K562 (cell line): ENCODE measurements around the gene RNF17. TPM values are rescaled to one million over a fixed set of nuclear protein-coding genes. Genes with fewer than 3 reads are reported as not detected.
A peak's percentile ranks its signal among the peaks of the same experiment; 100 is the strongest.

Experiments used
- ATAC-seq: fragments of 200-7000 bp; cut with Tn5 transposase; 3 replicates; pipeline ENCODE4 v1.9.1; 2020; ENCODE audit warnings: moderate library complexity
- BruUV-seq: library from RNA; stranded (reverse); fragments of 400-500 nt; replicated peaks from 2 replicates; lab custom pipeline; 2021; lab: Mats Ljungman, UMichigan
- CTCF ChIA-PET: fragments of 300-600 bp; formaldehyde crosslinking; extraction: SDS; loops from one replicate; lab custom pipeline; 2021; ENCODE audit warnings: low intra/inter-chr PET ratio; lab: Yijun Ruan, JAX
- POLR2A ChIA-PET: fragments of 300-600, 350-650 bp; sonication (Branson Sonifier 250); formaldehyde crosslinking; extraction: SDS; loops from one replicate; lab custom pipeline; 2021; ENCODE audit warnings: antibody characterized with exemption, inconsistent platforms; lab: Yijun Ruan, JAX
- DNase-seq, 4 experiments: peaks; one replicate each; pipeline versions ENCODE4 v3.0.0 to v3.0.0-alpha.2; 2011 to 2018; ENCODE audit warnings: low spot score in 3 of 4, mixed read lengths in 3 of 4; ENCODE audit errors: extremely low read depth in 1 of 4
- FAIRE-seq: peaks from 2 replicates; lab custom pipeline; 2011; peaks lifted over from hg19 to GRCh38; lab: Jason Lieb, UNC
- H2AFZ ChIP-seq: 2 replicates; pipeline ENCODE4 v1.6.0; 2011; ENCODE audit warnings: low read depth, low read length, control low read depth, inconsistent platforms
- H3K27ac ChIP-seq: fragments of 200-600 bp; 3 replicates; pipeline ENCODE4 v1.8.0; 2011; ENCODE audit warnings: low read depth, mild to moderate bottlenecking, control low read depth, inconsistent platforms, low read length, moderate library complexity, mixed read lengths; ENCODE audit errors: extremely low read depth
- H3K27me3 ChIP-seq, 2 experiments: fragments of 300-600 bp in 1 of 2; 2 replicates in 1 of 2; 3 replicates in 1 of 2; pipeline versions ENCODE4 v1.6.0 to v1.8.0; 2011; ENCODE audit warnings: inconsistent platforms in 2 of 2, low read length in 2 of 2, mild to moderate bottlenecking in 1 of 2, mixed read lengths in 1 of 2, moderate library complexity in 1 of 2; ENCODE audit not compliant: control insufficient read depth in 2 of 2, insufficient read depth in 2 of 2
- H3K36me3 ChIP-seq: fragments of 300-600 bp; 3 replicates; pipeline ENCODE4 v1.8.0; 2011; ENCODE audit warnings: mild to moderate bottlenecking, low read length, inconsistent platforms; ENCODE audit not compliant: control insufficient read depth, insufficient read depth
- H3K4me1 ChIP-seq, 2 experiments: fragments of 200-600 bp in 1 of 2; replicated peaks in 1 of 2; 2 replicates in 1 of 2; 3 replicates in 1 of 2; pipeline versions ENCODE4 v1.5.1 to v1.8.0; 2011; ENCODE audit warnings: inconsistent platforms in 2 of 2, low read length in 2 of 2, mild to moderate bottlenecking in 1 of 2, mixed read lengths in 1 of 2, moderate library complexity in 1 of 2; ENCODE audit not compliant: control insufficient read depth in 2 of 2, insufficient read depth in 2 of 2
- H3K4me2 ChIP-seq: 2 replicates; pipeline ENCODE4 v1.6.1; 2011; ENCODE audit warnings: low read length, control low read depth, inconsistent platforms, mixed read lengths; ENCODE audit not compliant: insufficient read depth
- H3K4me3 ChIP-seq: fragments of 200-600 bp; sonication (generic), shearing (Covaris generic); 2 replicates; pipeline ENCODE4 v1.5.1; 2016; ENCODE audit warnings: control low read depth, inconsistent platforms
- H3K79me2 ChIP-seq: fragments of 200-600 bp; 3 replicates; pipeline ENCODE4 v1.8.0; 2011; ENCODE audit warnings: low read length, inconsistent platforms; ENCODE audit not compliant: control insufficient read depth, insufficient read depth
- H3K9ac ChIP-seq, 2 experiments: 2 replicates each; pipeline versions ENCODE4 v1.6.0 to v1.6.1; 2011; ENCODE audit warnings: low read depth in 2 of 2, low read length in 2 of 2, control low read depth in 1 of 2, inconsistent platforms in 1 of 2, mild to moderate bottlenecking in 1 of 2, mixed read lengths in 1 of 2; ENCODE audit not compliant: insufficient read depth in 1 of 2
- H3K9me1 ChIP-seq: one replicate; pipeline ENCODE4 v1.6.0; 2011; ENCODE audit warnings: inconsistent platforms, mild to moderate bottlenecking, low read length, moderate library complexity; ENCODE audit not compliant: control insufficient read depth, insufficient read depth
- H3K9me3 ChIP-seq: replicated peaks from 2 replicates; pipeline ENCODE4 v1.5.1; 2011; ENCODE audit warnings: low read depth, low read length, inconsistent platforms; ENCODE audit not compliant: control insufficient read depth, insufficient read depth
- H4K20me1 ChIP-seq: replicated peaks from 2 replicates; pipeline ENCODE4 v1.6.1; 2011; ENCODE audit warnings: low read length, inconsistent platforms, mixed read lengths; ENCODE audit not compliant: control insufficient read depth, insufficient read depth
- DPF2 ChIP-seq: fragments of 450-650 bp; IDR thresholded peaks from 2 replicates; pipeline ENCODE4 v1.6.1; 2016
- FOXP4 ChIP-seq: sonication (generic); formaldehyde crosslinking; IDR thresholded peaks from 2 replicates; pipeline ENCODE4 v1.8.0; 2022; ENCODE audit warnings: mild to moderate bottlenecking, missing genetic modification reagents, borderline replicate concordance
- HMGN3 ChIP-seq: IDR thresholded peaks from 2 replicates; pipeline ENCODE4 v1.6.1; 2011; ENCODE audit warnings: borderline replicate concordance, low read depth, mild to moderate bottlenecking, mixed read lengths, low read length; ENCODE audit not compliant: insufficient read length; ENCODE audit errors: extremely low read depth
- MCM2 ChIP-seq: fragments of 450-650 bp; IDR thresholded peaks from 2 replicates; pipeline ENCODE4 v1.6.1; 2017; ENCODE audit warnings: low read depth, mild to moderate bottlenecking
- MXD1 ChIP-seq: fragments of 250-450 bp; sonication (Bioruptor Pico); IDR thresholded peaks from 2 replicates; pipeline ENCODE4 v1.8.0; 2021; ENCODE audit warnings: borderline replicate concordance, mild to moderate bottlenecking, moderate library complexity; ENCODE audit not compliant: poor library complexity, severe bottlenecking
- MXI1 ChIP-seq: IDR thresholded peaks from 2 replicates; pipeline ENCODE4 v1.6.1; 2011; ENCODE audit warnings: low read depth, mild to moderate bottlenecking, improper control_type of control experiment, low read length
- PRMT5 ChIP-seq: sonication (generic); formaldehyde crosslinking; IDR thresholded peaks from 2 replicates; pipeline ENCODE4 v1.5.0; 2020; ENCODE audit warnings: missing genetic modification reagents
- RAD21 ChIP-seq, 2 experiments: fragments of 250-450 bp in 1 of 2; fragments of 450-650 bp in 1 of 2; sonication (Bioruptor Pico) in 1 of 2; formaldehyde crosslinking in 1 of 2; IDR thresholded peaks in 1 of 2; conservative IDR thresholded peaks in 1 of 2; 2 replicates each; pipeline versions ENCODE4 v1.4.0 to v1.8.0; 2020 to 2022; ENCODE audit warnings: mild to moderate bottlenecking in 2 of 2, moderate library complexity in 1 of 2
- RBM39 ChIP-seq: fragments of 200-400 bp; formaldehyde crosslinking; optimal IDR thresholded peaks from 2 replicates; pipeline ENCODE3; 2018; ENCODE audit warnings: low read depth, low read length
- SNIP1 ChIP-seq: fragments of 450-650 bp; IDR thresholded peaks from 2 replicates; pipeline ENCODE4 v1.7.1; 2017; ENCODE audit warnings: low read depth, mild to moderate bottlenecking
- ZBTB34 ChIP-seq: fragments of 250-450 bp; sonication (Bioruptor Pico); IDR thresholded peaks from 2 replicates; pipeline ENCODE4 v1.8.0; 2021; ENCODE audit warnings: mild to moderate bottlenecking, moderate library complexity
- WGBS: fragments of 100-300 bp; shearing (Covaris generic); methylation state at CpG from one replicate; pipeline ENCODE4 v1.1.6; 2016; ENCODE audit warnings: low coverage, mixed read lengths; ENCODE audit not compliant: insufficient coverage; ENCODE audit errors: missing lambda C conversion rate; 5-methylcytosine and 5-hydroxymethylcytosine counted together
- in situ Hi-C: fragments of 300-500 bp; cut with MboI; formaldehyde crosslinking; loops from 4 replicates; pipeline ENCODE4 v1.15.0; 2018; ENCODE audit warnings: inconsistent platforms, mixed read lengths
- intact Hi-C: fragments of 100-400 bp; cut with micrococcal nuclease; formaldehyde crosslinking; loops from 2 replicates; pipeline ENCODE4 v1.14.2; 2022
- polyA plus RNA-seq, 8 experiments: library from polyadenylated mRNA; depleted of rRNA in 4 of 8; stranded (reverse) in 5 of 8; unstranded in 3 of 8; fragments of >200 nt; fragmentation: Nextera tagmentation in 2 of 8; fragmentation: Illumina TruSeq in 1 of 8; extraction: Ambion mirVana in 2 of 8; extraction: Trizol in 1 of 8; gene quantifications; 2 replicates each; pipeline versions ENCODE4 v1.2.1 to v1.2.3, GENCODE V29; 2011 to 2014; ENCODE audit warnings: inconsistent platforms in 1 of 8, missing spikeins in 1 of 8
- total RNA-seq, 7 experiments: library from RNA; depleted of rRNA in 6 of 7; stranded (reverse); fragments of >200 nt in 6 of 7; fragmentation: Illumina TruSeq in 2 of 7; extraction: Trizol in 2 of 7; gene quantifications; 2 replicates each; pipeline versions ENCODE4 v1.2.1 to v1.2.3, GENCODE V29; 2011 to 2021; ENCODE audit warnings: low replicate concordance in 1 of 7

RNF17 gene
- total and polyA plus RNA-seq, 9 of the 15 experiments (the other 6 are each of a cell fraction or from before 2014, with no cell fraction given): 0.11 to 0.90 (median 0.58) TPM

GRCh38 chr13:24741791-24742190 is 22.2 kb upstream of the RNF17 start:
- Histone ChIP-seq H3K27me3 (peaks cover 0 to 1% of the 10 kb centered on the region in 2 experiments; a peak in 2 of 5 replicates), H3K9ac (no peak overlapping the region), H3K36me3 (no peaks in the 10 kb centered on the region), H3K27ac (no peak overlapping the region), H3K79me2 (no peaks in the 10 kb centered on the region), H3K4me3 (no peak overlapping the region), H3K9me3 (no peaks in the 10 kb centered on the region), H2AFZ (peak overlapping the region; percentile 44; the same call in 1 of the 2 replicates), H3K9me1 (no peaks in the 10 kb centered on the region), H3K4me1 (peaks cover 0 to 14% of the 10 kb centered on the region in 2 experiments; a peak in 2 of 5 replicates), H4K20me1 (no peaks in the 10 kb centered on the region), H3K4me2 (no peak overlapping the region)
- 22% methylated on average over 6 of the region's 8 CpGs for WGBS
- ATAC-seq (no peak), DNase-seq (no peak), FAIRE-seq (no peak)
- TF ChIP-seq HMGN3: no peak
- no peak for TF ChIP-seq MXI1
- intact Hi-C loops (loop anchor here (1.0 kb wide), 1 partner anchor 244 kb away; no protein-coding TSS in a partner anchor), in situ Hi-C loops (loop anchor here (25.0 kb wide), 1 partner anchor 246 kb away; no protein-coding TSS in a partner anchor)
- BruUV-seq: no TSS peak
- ChIA-PET CTCF (no interaction called here), POLR2A (no interaction called here)

GRCh38 chr13:24742294-24742693 is 21.7 kb upstream of the RNF17 start:
- no peak for DNase-seq
- Histone ChIP-seq H3K27me3 (peaks cover 0 to 6% of the 10 kb centered on the region in 2 experiments; a peak in 2 of 5 replicates), H3K79me2 (no peaks in the 10 kb centered on the region), H3K9me3 (no peaks in the 10 kb centered on the region), H4K20me1 (no peaks in the 10 kb centered on the region), H3K9ac (no peak overlapping the region), H3K36me3 (no peaks in the 10 kb centered on the region), H3K4me3 (no peak overlapping the region), H3K4me2 (no peak overlapping the region), H2AFZ (no peak overlapping the region), H3K9me1 (no peaks in the 10 kb centered on the region), H3K27ac (no peak overlapping the region), H3K4me1 (peaks cover 0 to 19% of the 10 kb centered on the region in 2 experiments; a peak in 2 of 5 replicates)
- intact Hi-C loops (no loop called here), in situ Hi-C loops (loop anchor here (25.0 kb wide), 1 partner anchor 245 kb away; no protein-coding TSS in a partner anchor)
- ATAC-seq: no peak
- POLR2A ChIA-PET: interaction anchor here (1.0 kb wide), 1 partner anchor 378 kb away, joined by 3 read pairs; no protein-coding TSS in a partner anchor
- CTCF ChIA-PET: no interaction called here
- no peak for FAIRE-seq
- WGBS: 0% methylated on average over 2 of the region's 6 CpGs
- no TSS peak for BruUV-seq
- TF ChIP-seq MXD1 (CRISPR knock-in tag) (no peak), PRMT5 (CRISPR knock-in tag) (no peak), FOXP4 (no peak), RBM39 (no peak), ZBTB34 (CRISPR knock-in tag) (no peak), DPF2 (no peak), MCM2 (no peak), RAD21 (CRISPR knock-in tag; conservative IDR thresholded peaks at IDR 0.05 in 1 of 2, IDR thresholded peaks at IDR 0.05 in 1 of 2) (no peak), SNIP1 (no peak)
